ENCODE measurements around the gene PAX8. TPM values are rescaled to one million over a fixed set of nuclear protein-coding genes. Genes with fewer than 3 reads are reported as not detected.

PAX8 gene
- total RNA-seq, 4 donors from 2014 or later, result 0.62 to 2.5 (median 1.1) TPM; not detected in 1

GRCh38 chr2:113233593-113234550, 44.8 kb downstream of the PAX8 start:
- Histone ChIP-seq H3K4me3 (no peak overlapping the region), H3K36me3 (no peaks in the 10 kb centered on the region), H3K27ac (no peak overlapping the region), H3K27me3 (no peaks in the 10 kb centered on the region), H3K4me1 (peaks cover 0 to 19% (median 0%) of the 10 kb centered on the region in 3 donors), H3K9me3 (no peaks in the 10 kb centered on the region)
- no peak for ATAC-seq
- TF ChIP-seq CTCF (IDR thresholded peaks at IDR 0.05), result no peak
- no peak for TF ChIP-seq POLR2A (IDR thresholded peaks at IDR 0.05)
- no peak for TF ChIP-seq EP300 (IDR thresholded peaks at IDR 0.05)
- no peak for TF ChIP-seq POLR2AphosphoS5 (IDR thresholded peaks at IDR 0.05)
- 80 to 98% methylated on average over 1 to 8 of the region's 9 CpGs for WGBS, 2 donors (ENCODE audit: low coverage in 1 of 2)

GRCh38 chr2:113232740-113233139, 46.0 kb downstream of the PAX8 start:
- Histone ChIP-seq H3K36me3 (no peaks in the 10 kb centered on the region), H3K4me1 (peaks cover 0 to 15% (median 0%) of the 10 kb centered on the region in 3 donors), H3K9me3 (no peaks in the 10 kb centered on the region), H3K4me3 (no peak overlapping the region), H3K27ac (no peak overlapping the region), H3K27me3 (no peaks in the 10 kb centered on the region)
- ATAC-seq, result no peak
- WGBS, 2 donors (ENCODE audit: low coverage in 1 of 2), result 90 to 96% methylated on average over 4 to 6 of the region's 6 CpGs
- no peak for TF ChIP-seq POLR2AphosphoS5 (IDR thresholded peaks at IDR 0.05)
- no peak for TF ChIP-seq CTCF (IDR thresholded peaks at IDR 0.05)
- TF ChIP-seq EP300 (IDR thresholded peaks at IDR 0.05), result no peak
- TF ChIP-seq POLR2A (IDR thresholded peaks at IDR 0.05), result no peak

GRCh38 chr2:113232123-113232522, 46.6 kb downstream of the PAX8 start:
- H3K27ac ChIP-seq, result no peak overlapping the region
- H3K9me3 ChIP-seq, result no peaks in the 10 kb centered on the region
- TF ChIP-seq CTCF (IDR thresholded peaks at IDR 0.05) (no peak), EP300 (IDR thresholded peaks at IDR 0.05) (no peak), POLR2A (IDR thresholded peaks at IDR 0.05) (no peak), POLR2AphosphoS5 (IDR thresholded peaks at IDR 0.05) (no peak)
- no peak for ATAC-seq
- H3K36me3 ChIP-seq, result no peaks in the 10 kb centered on the region
- whole genome bisulfite sequencing, 2 donors (ENCODE audit: low coverage in 1 of 2), result 67 to 86% methylated on average over 1 to 2 of the region's 3 CpGs
- H3K4me1 ChIP-seq, result peaks cover 0 to 9% (median 0%) of the 10 kb centered on the region in 3 donors
- H3K27me3 ChIP-seq, result no peaks in the 10 kb centered on the region
- H3K4me3 ChIP-seq, result no peak overlapping the region

GRCh38 chr2:113231064-113231463, 47.7 kb downstream of the PAX8 start:
- Histone ChIP-seq H3K36me3 (no peaks in the 10 kb centered on the region), H3K9me3 (no peaks in the 10 kb centered on the region), H3K27me3 (no peaks in the 10 kb centered on the region), H3K4me3 (no peak overlapping the region), H3K4me1 (peaks cover 0 to 2% (median under 1%) of the 10 kb centered on the region in 3 donors), H3K27ac (no peak overlapping the region)
- ATAC-seq, result no peak
- WGBS, 2 donors (ENCODE audit: low coverage in 1 of 2), result 59 to 72% methylated on average over 2 to 3 of the region's 3 CpGs
- TF ChIP-seq POLR2AphosphoS5 (IDR thresholded peaks at IDR 0.05) (no peak), CTCF (IDR thresholded peaks at IDR 0.05) (no peak), POLR2A (IDR thresholded peaks at IDR 0.05) (no peak), EP300 (IDR thresholded peaks at IDR 0.05) (no peak)

- Histone ChIP-seq H3K27me3 (no peaks in the 10 kb centered on the region), H3K9me3 (no peaks in the 10 kb centered on the region), H3K36me3 (no peaks in the 10 kb centered on the region), H3K4me1 (peaks cover 0 to 7% (median 3%) of the 10 kb centered on the region in 3 donors), H3K27ac (no peak overlapping the region), H3K4me3 (no peak overlapping the region)
- TF ChIP-seq POLR2A (IDR thresholded peaks at IDR 0.05), result no peak
- no peak for TF ChIP-seq POLR2AphosphoS5 (IDR thresholded peaks at IDR 0.05)
- no peak for TF ChIP-seq CTCF (IDR thresholded peaks at IDR 0.05)
- no peak for TF ChIP-seq EP300 (IDR thresholded peaks at IDR 0.05)
- 64 to 100% methylated on average over 5 to 6 of the region's 6 CpGs for WGBS, 2 donors (ENCODE audit: low coverage in 1 of 2)
- no peak for ATAC-seq
Measured at GRCh38 chr2:113230531-113230930, 48.2 kb downstream of the PAX8 start.

Data from gastroesophageal sphincter (tissue), 4 donors.